Fibroblast of lung (primary cell): Measurements from ENCODE around the gene UBAC1.

Source experiments
- EZH2 ChIP-seq: IDR thresholded peaks from 2 replicates; pipeline ENCODE4 v1.5.1; 2012; ENCODE audit warnings: low read length, control low read depth, mild to moderate bottlenecking; ENCODE audit errors: missing control alignments
- TF ChIP-seq, protein P1 (sequence below), 2 donors: IDR thresholded peaks in 1 of 2; conservative IDR thresholded peaks in 1 of 2; 1 replicate in 1 of 2; 2 replicates in 1 of 2; pipeline ENCODE4 v1.5.1; 2011 to 2012; ENCODE audit warnings: low read length in 2 of 2, control low read depth in 1 of 2, inconsistent platforms in 1 of 2, low read depth in 1 of 2, mild to moderate bottlenecking in 1 of 2

DNA sequence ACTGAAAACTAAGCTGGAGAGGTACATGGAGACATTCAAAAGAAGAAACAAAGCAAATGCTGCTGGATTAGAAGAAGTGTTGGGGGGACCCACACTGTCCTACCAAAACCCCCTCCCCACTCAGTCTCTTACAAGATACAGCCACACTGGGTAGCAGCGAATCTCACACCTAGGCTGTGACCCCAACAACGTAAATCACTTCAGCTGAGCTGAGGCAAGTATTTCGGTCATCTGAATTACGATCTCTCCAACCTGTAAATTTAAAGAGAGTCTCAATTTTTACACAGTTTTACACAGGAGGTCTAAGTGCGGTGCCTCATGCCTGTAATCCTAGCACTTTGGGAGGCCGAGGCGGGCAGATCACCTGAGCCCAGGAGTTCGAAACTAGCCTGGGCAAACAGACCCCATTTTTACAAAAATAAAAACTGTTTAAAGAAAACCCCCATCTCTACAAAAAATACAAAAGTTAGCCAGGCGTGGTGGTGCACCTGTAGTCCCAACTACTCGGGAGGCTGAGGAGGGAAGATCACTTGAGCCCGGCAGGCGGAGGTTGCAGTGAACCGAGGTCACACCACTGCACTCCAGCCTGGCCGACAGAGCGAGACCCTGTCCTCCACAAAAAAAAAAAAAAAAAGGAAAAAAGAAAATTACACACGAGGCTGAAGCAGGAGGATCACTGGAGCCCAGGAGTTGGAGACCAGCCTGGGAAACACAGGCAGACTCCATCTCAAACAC is 57.2 kb downstream of the UBAC1 start:
- no peak for TF ChIP-seq EZH2
- TF ChIP-seq, protein P1, sequence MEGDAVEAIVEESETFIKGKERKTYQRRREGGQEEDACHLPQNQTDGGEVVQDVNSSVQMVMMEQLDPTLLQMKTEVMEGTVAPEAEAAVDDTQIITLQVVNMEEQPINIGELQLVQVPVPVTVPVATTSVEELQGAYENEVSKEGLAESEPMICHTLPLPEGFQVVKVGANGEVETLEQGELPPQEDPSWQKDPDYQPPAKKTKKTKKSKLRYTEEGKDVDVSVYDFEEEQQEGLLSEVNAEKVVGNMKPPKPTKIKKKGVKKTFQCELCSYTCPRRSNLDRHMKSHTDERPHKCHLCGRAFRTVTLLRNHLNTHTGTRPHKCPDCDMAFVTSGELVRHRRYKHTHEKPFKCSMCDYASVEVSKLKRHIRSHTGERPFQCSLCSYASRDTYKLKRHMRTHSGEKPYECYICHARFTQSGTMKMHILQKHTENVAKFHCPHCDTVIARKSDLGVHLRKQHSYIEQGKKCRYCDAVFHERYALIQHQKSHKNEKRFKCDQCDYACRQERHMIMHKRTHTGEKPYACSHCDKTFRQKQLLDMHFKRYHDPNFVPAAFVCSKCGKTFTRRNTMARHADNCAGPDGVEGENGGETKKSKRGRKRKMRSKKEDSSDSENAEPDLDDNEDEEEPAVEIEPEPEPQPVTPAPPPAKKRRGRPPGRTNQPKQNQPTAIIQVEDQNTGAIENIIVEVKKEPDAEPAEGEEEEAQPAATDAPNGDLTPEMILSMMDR (conservative IDR thresholded peaks at IDR 0.05 in 1 of 2, IDR thresholded peaks at IDR 0.05 in 1 of 2; ENCODE audit: low read depth in 1 of 2, low read length in 2 of 2) = no peak
